Mucosa of descending colon (tissue), 3 donors: Measurements from ENCODE around the gene CST8. TPM values are rescaled to one million over a fixed set of nuclear protein-coding genes. Genes with fewer than 3 reads are reported as not detected.

ENCODE experiments used
- ATAC-seq: fragments of 200-7000 bp; cut with Tn5 transposase; one replicate; pipeline ENCODE4 v1.9.1; 2020; ENCODE audit warnings: mild to moderate bottlenecking, moderate library complexity
- DNase-seq, 3 donors: peaks; one replicate each; pipeline ENCODE4 v3.0.0-alpha.2; 2020
- H3K36me3 ChIP-seq: fragments of 200-600 bp; one replicate; pipeline ENCODE4 v1.8.0; 2021; ENCODE audit warnings: low read depth, mild to moderate bottlenecking
- H3K4me1 ChIP-seq: fragments of 200-600 bp; one replicate; pipeline ENCODE4 v1.8.0; 2021; ENCODE audit warnings: low read depth, mild to moderate bottlenecking
- H3K4me3 ChIP-seq: fragments of 200-600 bp; one replicate; pipeline ENCODE4 v1.8.0; 2021; ENCODE audit warnings: mild to moderate bottlenecking
- H3K9me3 ChIP-seq: fragments of 200-600 bp; one replicate; pipeline ENCODE4 v1.8.0; 2021; ENCODE audit warnings: mild to moderate bottlenecking
- CTCF ChIP-seq: fragments of 200-600 bp; IDR thresholded peaks from one replicate; pipeline ENCODE4 v1.8.0; 2022; ENCODE audit warnings: antibody characterized with exemption, mild to moderate bottlenecking
- intact Hi-C, 2 donors: fragments of 100-400 bp; cut with DNase I in 1 of 2; cut with micrococcal nuclease in 1 of 2; formaldehyde crosslinking; loops; one replicate each; pipeline versions ENCODE4 v1.11.0 to v1.11.1; 2022; cut with DNase I, micrococcal nuclease
- total RNA-seq, 3 donors: library from RNA; stranded (reverse); fragmentation: NEBNext Ultra II Directional in 2 of 3; extraction: Animal tissue kit (Norgen Biotek cat#: 25700) in 2 of 3; gene quantifications; one replicate each; pipeline versions ENCODE4 v1.2.1 to v1.2.4, GENCODE V29; 2021 to 2023
- donor health status: DM: no; HTN: no; CAD: no; lungs with moderate emphysema.
- donor health status: DM: no; HTN: no; CAD: no.
- donor health status: DM: no; HTN: yes; CAD: no.

The CST8 gene
- total RNA-seq, 3 donors from 2014 or later, result not detected

GRCh38 chr20:23452776-23453175, 38.1 kb upstream of the CST8 start, which contains the start of gene CST11:
Gene CST11, minus strand, starts transcription at chr20:23452876. Its CDS starts 65 bp downstream, at chr20:23452811.
- no peak for ATAC-seq
- no peak within 1 kb of the TSS for H3K4me3 ChIP-seq

GRCh38 chr20:23453549-23454543, 37.1 kb upstream of the CST8 start:
- intact Hi-C loops, result no loop called here

More at GRCh38 chr20:23452776-23453175, 38.1 kb upstream of the CST8 start, which contains the start of gene CST11:
- no peak for DNase-seq
- intact Hi-C loops, result no loop called here
- Histone ChIP-seq H3K36me3 (no peaks in the 10 kb centered on the region), H3K9me3 (no peaks in the 10 kb centered on the region), H3K4me1 (no peaks in the 10 kb centered on the region)
- TF ChIP-seq CTCF, result no peak

GRCh38 chr20:23454816-23455215, 36.1 kb upstream of the CST8 start:
- ATAC-seq (no peak), DNase-seq (no peak)
- intact Hi-C loops, result no loop called here
- Histone ChIP-seq H3K36me3 (no peaks in the 10 kb centered on the region), H3K4me1 (no peaks in the 10 kb centered on the region), H3K9me3 (no peaks in the 10 kb centered on the region), H3K4me3 (no peak overlapping the region)
- no peak for TF ChIP-seq CTCF

More at GRCh38 chr20:23453549-23454543, 37.1 kb upstream of the CST8 start:
- no peak for ATAC-seq
- Histone ChIP-seq H3K4me1 (no peaks in the 10 kb centered on the region), H3K9me3 (no peaks in the 10 kb centered on the region), H3K4me3 (no peak overlapping the region), H3K36me3 (no peaks in the 10 kb centered on the region)
- DNase-seq, result no peak
- no peak for TF ChIP-seq CTCF

GRCh38 chr20:23455639-23456038, 35.3 kb upstream of the CST8 start:
- Histone ChIP-seq H3K9me3 (no peaks in the 10 kb centered on the region), H3K4me3 (no peak overlapping the region), H3K36me3 (no peaks in the 10 kb centered on the region), H3K4me1 (no peaks in the 10 kb centered on the region)
- no peak for DNase-seq
- no peak for TF ChIP-seq CTCF
- intact Hi-C loops, result no loop called here
- ATAC-seq, result no peak

GRCh38 chr20:23456409-23456808, 34.5 kb upstream of the CST8 start:
- intact Hi-C loops, result no loop called here
- ATAC-seq (no peak), DNase-seq (no peak)
- Histone ChIP-seq H3K9me3 (no peaks in the 10 kb centered on the region), H3K4me3 (no peak overlapping the region), H3K36me3 (no peaks in the 10 kb centered on the region), H3K4me1 (no peaks in the 10 kb centered on the region)
- no peak for TF ChIP-seq CTCF
